NCI-H2227 treated with DMSO at 0.1 percent for 48 hours (cell line): ENCODE data around the gene GALNT4.

Experiments used
- DNase-seq: peaks from one replicate; lab custom pipeline; 2025; lab: John Stamatoyannopoulos, UW

Gene GALNT4

GRCh38 chr12:89493670-89494302, 30.8 kb downstream of the GALNT4 start:
- DNase-seq = no peak

GRCh38 chr12:89492883-89493282, 31.7 kb downstream of the GALNT4 start:
- no peak for DNase-seq

GRCh38 chr12:89490922-89491321, 33.7 kb downstream of the GALNT4 start:
- DNase-seq = no peak

- no peak for DNase-seq
Observed at GRCh38 chr12:89486264-89486663, 38.3 kb downstream of the GALNT4 start.

GRCh38 chr12:89484470-89484869, 40.1 kb downstream of the GALNT4 start:
- DNase-seq = no peak

GRCh38 chr12:89481213-89481914, 43.2 kb downstream of the GALNT4 start:
- no peak for DNase-seq

- DNase-seq = no peak
Observed at GRCh38 chr12:89479982-89480381, 44.6 kb downstream of the GALNT4 start.

- no peak for DNase-seq
Observed at GRCh38 chr12:89477633-89478279, 46.8 kb downstream of the GALNT4 start.

- DNase-seq = no peak
Observed at GRCh38 chr12:89476904-89477595, 47.5 kb downstream of the GALNT4 start.

GRCh38 chr12:89476232-89476631, 48.4 kb downstream of the GALNT4 start:
- no peak for DNase-seq

- DNase-seq = no peak
Observed at GRCh38 chr12:89475203-89475990, 49.2 kb downstream of the GALNT4 start.

GRCh38 chr12:89474615-89475014, 50.0 kb downstream of the GALNT4 start:
- no peak for DNase-seq
